ENCODE measurements around the gene LRRC4C. TPM values are rescaled to one million over a fixed set of nuclear protein-coding genes. Genes with fewer than 3 reads are reported as not detected.

The LRRC4C gene
- polyA plus RNA-seq, 1 of the 3 experiments (the other 2 are of a cell fraction): 0.16 TPM

GRCh38 chr11:41245704-41246398 lies 213.6 kb downstream of the LRRC4C start:
- Histone ChIP-seq H3K4me1 (ENCODE audit: control insufficient read depth in 1 of 2, insufficient read depth in 2 of 2, low read depth in 1 of 2, low read length in 1 of 2) (no peaks in the 10 kb centered on the region), H3K9ac (no peak overlapping the region), H3F3A (replicated peaks; ENCODE audit: insufficient read depth) (no peaks in the 10 kb centered on the region), H3K9me3 (no peaks in the 10 kb centered on the region), H3K9me2 (no peaks in the 10 kb centered on the region), H3K36me3 (replicated peaks in 1 of 2; ENCODE audit: control insufficient read depth in 1 of 2, insufficient read depth in 2 of 2, low read length in 1 of 2) (no peaks in the 10 kb centered on the region), H3K4me2 (no peak overlapping the region), H3K79me2 (ENCODE audit: insufficient read depth) (no peaks in the 10 kb centered on the region), H3K4me3 (ENCODE audit: low read depth in 2 of 2, low read length in 1 of 2) (no peak overlapping the region), H4K20me1 (ENCODE audit: insufficient read depth) (no peaks in the 10 kb centered on the region), H3K27me3 (ENCODE audit: insufficient read depth) (no peaks in the 10 kb centered on the region), H2AFZ (ENCODE audit: low read depth) (no peak overlapping the region), H3K27ac (ENCODE audit: low read depth in 2 of 2, low read length in 1 of 2) (no peak overlapping the region)
- DNase-seq: peak; percentile 2
- ChIA-PET CTCF (no interaction called here), POLR2A (no interaction called here)
- WGBS (ENCODE audit: low lambda C conversion rate): 19% methylated on average over 7 of the region's 10 CpGs
- TF ChIP-seq TAF1 (IDR thresholded peaks at IDR 0.05; ENCODE audit: borderline replicate concordance, low read depth, low read length): no peak
- TF ChIP-seq, protein P1, sequence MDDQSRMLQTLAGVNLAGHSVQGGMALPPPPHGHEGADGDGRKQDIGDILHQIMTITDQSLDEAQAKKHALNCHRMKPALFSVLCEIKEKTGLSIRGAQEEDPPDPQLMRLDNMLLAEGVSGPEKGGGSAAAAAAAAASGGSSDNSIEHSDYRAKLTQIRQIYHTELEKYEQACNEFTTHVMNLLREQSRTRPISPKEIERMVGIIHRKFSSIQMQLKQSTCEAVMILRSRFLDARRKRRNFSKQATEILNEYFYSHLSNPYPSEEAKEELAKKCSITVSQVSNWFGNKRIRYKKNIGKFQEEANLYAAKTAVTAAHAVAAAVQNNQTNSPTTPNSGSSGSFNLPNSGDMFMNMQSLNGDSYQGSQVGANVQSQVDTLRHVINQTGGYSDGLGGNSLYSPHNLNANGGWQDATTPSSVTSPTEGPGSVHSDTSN (IDR thresholded peaks at IDR 0.05): no peak
- no peak for TF ChIP-seq RXRA (IDR thresholded peaks at IDR 0.05; ENCODE audit: borderline replicate concordance, low read depth)
- peak; percentile 7; the same call in 1 of the 2 replicates for TF ChIP-seq CTCF (IDR thresholded peaks at IDR 0.05)
- no peak for TF ChIP-seq POLR2AphosphoS5 (IDR thresholded peaks at IDR 0.05; ENCODE audit: low read depth, low read length)
- TF ChIP-seq RAD21 (IDR thresholded peaks at IDR 0.05; ENCODE audit: low read length): 0 out of 2 replicates have a peak, but pooled peaks have one; percentile 10

- no peaks in the 10 kb centered on the region for H3K27me3 ChIP-seq (ENCODE audit: insufficient read depth)
- WGBS (ENCODE audit: low lambda C conversion rate): 31% methylated on average over 3 of the region's 10 CpGs
- H3K4me2 ChIP-seq: no peak overlapping the region
- no peaks in the 10 kb centered on the region for H3K9me2 ChIP-seq
- ChIA-PET CTCF (no interaction called here), POLR2A (no interaction called here)
- H3K27ac ChIP-seq (ENCODE audit: low read depth in 2 of 2, low read length in 1 of 2): no peak overlapping the region
- H3F3A ChIP-seq (replicated peaks; ENCODE audit: insufficient read depth): no peaks in the 10 kb centered on the region
- no peaks in the 10 kb centered on the region for H3K79me2 ChIP-seq (ENCODE audit: insufficient read depth)
- no peaks in the 10 kb centered on the region for H3K9me3 ChIP-seq
- no peak overlapping the region for H3K9ac ChIP-seq
- no peak overlapping the region for H2AFZ ChIP-seq (ENCODE audit: low read depth)
- H3K4me1 ChIP-seq (ENCODE audit: control insufficient read depth in 1 of 2, insufficient read depth in 2 of 2, low read depth in 1 of 2, low read length in 1 of 2): no peaks in the 10 kb centered on the region
- H4K20me1 ChIP-seq (ENCODE audit: insufficient read depth): no peaks in the 10 kb centered on the region
- no peak overlapping the region for H3K4me3 ChIP-seq (ENCODE audit: low read depth in 2 of 2, low read length in 1 of 2)
- H3K36me3 ChIP-seq (replicated peaks in 1 of 2; ENCODE audit: control insufficient read depth in 1 of 2, insufficient read depth in 2 of 2, low read length in 1 of 2): no peaks in the 10 kb centered on the region
- DNase-seq: no peak
- TF ChIP-seq EP300 (IDR thresholded peaks at IDR 0.05; ENCODE audit: borderline replicate concordance in 1 of 2, low read depth in 1 of 2, low read length in 1 of 2): no peak
- no peak for TF ChIP-seq ELF1 (IDR thresholded peaks at IDR 0.05)
- TF ChIP-seq, protein P1 (IDR thresholded peaks at IDR 0.05): no peak
- no peak for TF ChIP-seq FOXM1 (IDR thresholded peaks at IDR 0.05; ENCODE audit: low read depth)
- no peak for TF ChIP-seq NRF1 (IDR thresholded peaks at IDR 0.05; ENCODE audit: low read depth, low read length)
- TF ChIP-seq TEAD4 (IDR thresholded peaks at IDR 0.05; ENCODE audit: borderline replicate concordance, insufficient read depth): no peak
- TF ChIP-seq, protein P2, sequence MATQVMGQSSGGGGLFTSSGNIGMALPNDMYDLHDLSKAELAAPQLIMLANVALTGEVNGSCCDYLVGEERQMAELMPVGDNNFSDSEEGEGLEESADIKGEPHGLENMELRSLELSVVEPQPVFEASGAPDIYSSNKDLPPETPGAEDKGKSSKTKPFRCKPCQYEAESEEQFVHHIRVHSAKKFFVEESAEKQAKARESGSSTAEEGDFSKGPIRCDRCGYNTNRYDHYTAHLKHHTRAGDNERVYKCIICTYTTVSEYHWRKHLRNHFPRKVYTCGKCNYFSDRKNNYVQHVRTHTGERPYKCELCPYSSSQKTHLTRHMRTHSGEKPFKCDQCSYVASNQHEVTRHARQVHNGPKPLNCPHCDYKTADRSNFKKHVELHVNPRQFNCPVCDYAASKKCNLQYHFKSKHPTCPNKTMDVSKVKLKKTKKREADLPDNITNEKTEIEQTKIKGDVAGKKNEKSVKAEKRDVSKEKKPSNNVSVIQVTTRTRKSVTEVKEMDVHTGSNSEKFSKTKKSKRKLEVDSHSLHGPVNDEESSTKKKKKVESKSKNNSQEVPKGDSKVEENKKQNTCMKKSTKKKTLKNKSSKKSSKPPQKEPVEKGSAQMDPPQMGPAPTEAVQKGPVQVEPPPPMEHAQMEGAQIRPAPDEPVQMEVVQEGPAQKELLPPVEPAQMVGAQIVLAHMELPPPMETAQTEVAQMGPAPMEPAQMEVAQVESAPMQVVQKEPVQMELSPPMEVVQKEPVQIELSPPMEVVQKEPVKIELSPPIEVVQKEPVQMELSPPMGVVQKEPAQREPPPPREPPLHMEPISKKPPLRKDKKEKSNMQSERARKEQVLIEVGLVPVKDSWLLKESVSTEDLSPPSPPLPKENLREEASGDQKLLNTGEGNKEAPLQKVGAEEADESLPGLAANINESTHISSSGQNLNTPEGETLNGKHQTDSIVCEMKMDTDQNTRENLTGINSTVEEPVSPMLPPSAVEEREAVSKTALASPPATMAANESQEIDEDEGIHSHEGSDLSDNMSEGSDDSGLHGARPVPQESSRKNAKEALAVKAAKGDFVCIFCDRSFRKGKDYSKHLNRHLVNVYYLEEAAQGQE (IDR thresholded peaks at IDR 0.05; ENCODE audit: low read depth, low read length): no peak
- no peak for TF ChIP-seq CTCF (IDR thresholded peaks at IDR 0.05)
- TF ChIP-seq YY1 (IDR thresholded peaks at IDR 0.05; ENCODE audit: low read depth): no peak
- no peak for TF ChIP-seq MXI1 (IDR thresholded peaks at IDR 0.05; ENCODE audit: low read depth, low read length)
- TF ChIP-seq FOXJ3 (CRISPR knock-in tag; IDR thresholded peaks at IDR 0.05): no peak
- no peak for TF ChIP-seq FOSL2 (IDR thresholded peaks at IDR 0.05; ENCODE audit: borderline replicate concordance, low read depth)
- no peak for TF ChIP-seq SIN3A (IDR thresholded peaks at IDR 0.05; ENCODE audit: borderline replicate concordance, low read depth, low read length)
Observed at GRCh38 chr11:41245184-41245583, 214.3 kb downstream of the LRRC4C start.

All from SK-N-SH (cell line).